HG03565 (cell line): ENCODE results near the gene MAP3K2.
"Not testable (repeated sequence)": the region's sequence is repeated elsewhere in the genome, so short reads cannot be mapped to it uniquely, and the experiment has no call there.

ENCODE experiments used
- ATAC-seq: cut with Tn5 transposase; IDR thresholded peaks from one replicate; pipeline ENCODE4 v1.9.1; 2021; ENCODE audit warnings: mild to moderate bottlenecking, moderate library complexity; ENCODE audit not compliant: unreplicated experiment

The MAP3K2 gene

DNA sequence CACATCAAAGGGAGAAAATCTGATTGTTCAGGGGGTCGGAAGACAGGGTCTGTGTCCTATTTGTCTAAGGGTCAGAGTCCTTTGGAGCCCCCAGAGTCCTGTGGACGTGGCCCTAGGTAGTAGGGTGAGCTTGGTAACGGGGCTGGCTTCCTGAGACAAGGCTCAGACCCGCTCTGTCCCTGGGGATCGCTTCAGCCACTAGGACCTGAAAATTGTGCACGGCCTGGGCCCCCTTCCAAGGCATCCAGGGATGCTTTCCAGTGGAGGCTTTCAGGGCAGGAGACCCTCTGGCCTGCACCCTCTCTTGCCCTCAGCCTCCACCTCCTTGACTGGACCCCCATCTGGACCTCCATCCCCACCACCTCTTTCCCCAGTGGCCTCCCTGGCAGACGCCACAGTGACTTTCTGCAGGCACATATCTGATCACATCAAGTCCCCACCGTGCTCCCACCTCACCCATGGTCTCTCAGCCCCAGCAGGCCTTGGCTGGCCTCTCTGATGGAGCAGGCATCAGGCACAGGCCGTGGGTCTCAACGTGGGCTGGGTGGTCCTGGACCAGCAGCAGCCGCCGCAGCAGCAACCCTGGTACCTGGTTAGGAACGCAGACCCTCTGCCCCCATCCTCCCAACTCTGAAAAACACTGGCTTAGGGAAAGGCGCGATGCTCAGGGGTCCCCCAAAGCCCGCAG is 34.2 kb upstream of the MAP3K2 start:
- ATAC-seq: no peak

- no peak for ATAC-seq
These were observed 33.5 kb upstream of the MAP3K2 start for GRCh38 chr2:127421116-127421800.

DNA sequence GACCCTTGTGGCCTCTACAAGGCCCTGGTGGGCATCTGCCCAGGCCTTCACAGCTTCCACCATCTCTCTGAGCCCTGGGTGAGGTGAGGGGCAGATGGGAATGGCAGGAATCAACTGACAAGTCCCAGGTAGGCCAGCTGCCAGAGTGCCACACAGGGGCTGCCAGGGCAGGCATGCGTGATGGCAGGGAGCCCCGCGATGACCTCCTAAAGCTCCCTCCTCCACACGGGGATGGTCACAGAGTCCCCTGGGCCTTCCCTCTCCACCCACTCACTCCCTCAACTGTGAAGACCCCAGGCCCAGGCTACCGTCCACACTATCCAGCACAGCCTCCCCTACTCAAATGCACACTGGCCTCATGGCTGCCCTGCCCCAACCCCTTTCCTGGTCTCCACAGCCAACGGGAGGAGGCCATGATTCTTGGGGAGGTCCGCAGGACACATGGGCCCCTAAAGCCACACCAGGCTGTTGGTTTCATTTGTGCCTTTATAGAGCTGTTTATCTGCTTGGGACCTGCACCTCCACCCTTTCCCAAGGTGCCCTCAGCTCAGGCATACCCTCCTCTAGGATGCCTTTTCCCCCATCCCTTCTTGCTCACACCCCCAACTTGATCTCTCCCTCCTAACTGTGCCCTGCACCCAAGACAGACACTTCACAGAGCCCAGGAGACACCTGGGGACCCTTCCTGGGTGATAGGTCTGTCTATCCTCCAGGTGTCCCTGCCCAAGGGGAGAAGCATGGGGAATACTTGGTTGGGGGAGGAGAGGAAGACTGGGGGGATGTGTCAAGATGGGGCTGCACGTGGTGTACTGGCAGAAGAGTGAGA is 32.5 kb upstream of the MAP3K2 start:
- no peak for ATAC-seq

DNA sequence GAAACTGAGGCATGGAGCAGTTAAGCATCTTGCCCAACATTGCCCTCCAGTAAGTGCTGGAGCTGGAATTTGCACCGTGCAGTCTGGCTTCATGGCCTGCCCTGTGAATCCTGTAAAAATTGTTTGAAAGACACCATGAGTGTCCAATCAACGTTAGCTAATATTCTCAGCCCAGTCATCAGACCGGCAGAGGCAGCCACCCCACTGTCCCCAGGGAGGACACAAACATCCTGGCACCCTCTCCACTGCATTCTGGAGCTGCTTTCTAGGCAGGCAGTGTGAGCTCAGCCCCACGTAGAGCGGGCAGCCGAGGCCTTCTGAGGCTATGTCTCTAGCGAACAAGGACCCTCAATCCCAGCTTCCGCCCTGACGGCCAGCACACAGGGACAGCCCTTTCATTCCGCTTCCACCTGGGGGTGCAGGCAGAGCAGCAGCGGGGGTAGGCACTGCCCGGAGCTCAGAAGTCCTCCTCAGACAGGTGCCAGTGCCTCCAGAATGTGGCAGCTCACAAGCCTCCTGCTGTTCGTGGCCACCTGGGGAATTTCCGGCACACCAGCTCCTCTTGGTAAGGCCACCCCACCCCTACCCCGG is 31.8 kb upstream of the MAP3K2 start:
- ATAC-seq: no peak

DNA sequence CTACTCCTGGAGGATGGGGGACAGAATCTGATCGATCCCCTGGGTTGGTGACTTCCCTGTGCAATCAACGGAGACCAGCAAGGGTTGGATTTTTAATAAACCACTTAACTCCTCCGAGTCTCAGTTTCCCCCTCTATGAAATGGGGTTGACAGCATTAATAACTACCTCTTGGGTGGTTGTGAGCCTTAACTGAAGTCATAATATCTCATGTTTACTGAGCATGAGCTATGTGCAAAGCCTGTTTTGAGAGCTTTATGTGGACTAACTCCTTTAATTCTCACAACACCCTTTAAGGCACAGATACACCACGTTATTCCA is 31.3 kb upstream of the MAP3K2 start:
- ATAC-seq: no peak

DNA sequence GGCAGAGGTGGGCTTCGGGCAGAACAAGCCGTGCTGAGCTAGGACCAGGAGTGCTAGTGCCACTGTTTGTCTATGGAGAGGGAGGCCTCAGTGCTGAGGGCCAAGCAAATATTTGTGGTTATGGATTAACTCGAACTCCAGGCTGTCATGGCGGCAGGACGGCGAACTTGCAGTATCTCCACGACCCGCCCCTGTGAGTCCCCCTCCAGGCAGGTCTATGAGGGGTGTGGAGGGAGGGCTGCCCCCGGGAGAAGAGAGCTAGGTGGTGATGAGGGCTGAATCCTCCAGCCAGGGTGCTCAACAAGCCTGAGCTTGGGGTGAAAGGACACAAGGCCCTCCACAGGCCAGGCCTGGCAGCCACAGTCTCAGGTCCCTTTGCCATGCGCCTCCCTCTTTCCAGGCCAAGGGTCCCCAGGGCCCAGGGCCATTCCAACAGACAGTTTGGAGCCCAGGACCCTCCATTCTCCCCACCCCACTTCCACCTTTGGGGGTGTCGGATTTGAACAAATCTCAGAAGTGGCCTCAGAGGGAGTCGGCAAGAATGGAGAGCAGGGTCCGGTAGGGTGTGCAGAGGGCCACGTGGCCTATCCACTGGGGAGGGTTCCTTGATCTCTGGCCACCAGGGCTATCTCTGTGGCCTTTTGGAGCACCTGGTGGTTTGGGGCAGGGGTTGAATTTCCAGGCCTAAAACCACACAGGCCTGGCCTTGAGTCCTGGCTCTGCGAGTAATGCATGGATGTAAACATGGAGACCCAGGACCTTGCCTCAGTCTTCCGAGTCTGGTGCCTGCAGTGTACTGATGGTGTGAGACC is 30.7 kb upstream of the MAP3K2 start, which contains the start of gene PROC:
PROC (plus strand) TSS at position 128 of the 812 bp plus-strand sequence. CDS start 1,516 bp downstream, outside the sequence.
- ATAC-seq: no peak

- no peak for ATAC-seq
These were observed 29.6 kb upstream of the MAP3K2 start for GRCh38 chr2:127417406-127417805.

- ATAC-seq: no peak
These were observed 28.8 kb upstream of the MAP3K2 start for GRCh38 chr2:127416506-127417001.

GRCh38 chr2:127415593-127416505 is 28.1 kb upstream of the MAP3K2 start:
- ATAC-seq: peak; percentile 71

- no peak for ATAC-seq
These were observed 27.1 kb upstream of the MAP3K2 start for GRCh38 chr2:127414638-127415592.

DNA sequence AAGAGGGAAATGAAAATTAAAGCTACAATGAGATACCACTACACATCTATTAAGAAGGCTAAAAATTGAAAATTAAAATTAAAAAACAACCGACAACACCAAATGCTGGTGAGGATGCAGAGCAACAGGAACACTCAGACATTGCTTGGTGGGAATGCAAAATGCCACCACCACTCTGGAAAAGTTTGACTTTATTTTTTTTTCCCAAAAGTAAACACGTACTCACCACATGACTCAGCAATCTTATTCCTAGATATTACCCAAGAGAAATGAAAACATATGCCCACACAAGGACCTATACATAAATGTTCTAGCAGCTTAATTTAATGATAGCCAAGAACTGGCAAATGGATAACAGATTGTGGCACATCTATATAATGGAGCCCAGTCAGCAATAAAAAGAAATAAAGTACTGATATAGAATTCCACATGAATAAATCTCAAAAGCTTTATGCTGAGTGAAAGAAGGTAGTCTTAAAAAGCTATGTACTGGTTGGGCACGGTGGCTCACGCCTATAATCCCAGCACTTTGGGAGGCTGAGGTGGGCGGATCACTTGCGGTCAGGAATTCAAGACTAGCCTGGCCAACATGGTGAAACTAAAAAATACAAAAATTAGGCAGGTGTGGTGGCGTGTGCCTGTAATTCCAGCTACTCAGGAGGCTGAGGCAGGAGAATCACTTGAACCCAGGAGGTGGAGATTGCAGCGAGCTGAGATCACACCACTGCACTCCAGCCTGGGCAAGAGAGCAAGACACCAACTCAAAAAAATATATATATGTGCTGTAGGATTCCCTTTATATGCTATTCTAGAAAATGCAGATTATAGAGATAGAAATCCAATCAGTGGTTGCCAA is 26.2 kb upstream of the MAP3K2 start:
- ATAC-seq: no peak

DNA sequence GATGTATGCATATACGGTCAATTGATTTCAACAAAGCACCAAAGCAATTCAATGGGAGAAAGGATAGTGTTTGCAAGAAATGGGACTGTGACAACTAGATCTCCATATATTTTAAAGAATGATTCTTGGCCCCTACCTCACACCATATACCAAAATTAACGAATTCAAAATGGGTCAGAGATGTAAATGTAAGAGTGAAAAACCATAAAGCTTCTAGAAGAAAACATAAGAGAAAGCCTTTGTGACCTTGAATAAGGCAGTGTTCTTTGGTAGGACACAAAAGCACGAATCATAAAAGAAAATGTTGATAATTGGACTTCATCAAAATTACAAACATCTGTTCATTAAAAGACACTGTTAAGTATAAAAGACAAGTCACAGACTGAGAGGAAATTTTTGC is 25.4 kb upstream of the MAP3K2 start:
- ATAC-seq: no peak

GRCh38 chr2:127411653-127412369 is 24.0 kb upstream of the MAP3K2 start:
- ATAC-seq: no peak

DNA sequence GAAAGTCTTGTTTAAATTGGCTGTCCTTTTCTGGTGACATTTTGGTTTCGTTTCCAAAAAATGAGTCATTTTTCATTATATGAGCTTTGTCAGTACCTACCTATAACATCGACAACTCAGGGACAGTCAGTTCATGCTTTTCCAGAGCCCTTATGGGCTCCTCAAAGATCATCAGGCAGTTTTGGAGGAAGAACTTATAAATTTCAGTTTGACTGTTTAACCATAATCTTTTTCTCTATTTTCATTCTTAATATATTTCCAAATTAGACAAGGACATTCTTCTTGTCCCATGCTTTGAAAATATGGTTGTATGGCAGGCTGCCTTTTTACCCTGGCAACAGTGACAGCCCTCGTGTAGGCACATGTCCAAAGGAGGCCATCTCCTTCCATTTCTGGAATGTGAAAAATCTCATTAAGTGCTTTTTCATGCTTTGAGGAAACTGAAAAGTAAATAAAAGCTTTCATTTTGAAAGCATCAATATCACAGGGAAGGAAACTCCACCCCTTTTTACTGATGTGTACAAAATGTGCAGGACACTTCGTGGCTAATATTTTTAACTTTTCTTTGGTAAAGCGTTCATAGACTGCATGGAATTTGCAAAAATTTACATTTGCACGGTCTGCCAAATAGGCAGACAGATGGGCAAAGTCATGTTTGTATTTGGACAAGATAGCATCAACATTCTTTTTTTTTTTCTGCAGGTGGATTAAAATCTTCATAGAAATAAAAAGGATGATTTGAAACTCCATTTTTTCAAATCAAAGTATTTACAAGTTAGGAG is 23.3 kb upstream of the MAP3K2 start:
- ATAC-seq: peak; percentile 55

DNA sequence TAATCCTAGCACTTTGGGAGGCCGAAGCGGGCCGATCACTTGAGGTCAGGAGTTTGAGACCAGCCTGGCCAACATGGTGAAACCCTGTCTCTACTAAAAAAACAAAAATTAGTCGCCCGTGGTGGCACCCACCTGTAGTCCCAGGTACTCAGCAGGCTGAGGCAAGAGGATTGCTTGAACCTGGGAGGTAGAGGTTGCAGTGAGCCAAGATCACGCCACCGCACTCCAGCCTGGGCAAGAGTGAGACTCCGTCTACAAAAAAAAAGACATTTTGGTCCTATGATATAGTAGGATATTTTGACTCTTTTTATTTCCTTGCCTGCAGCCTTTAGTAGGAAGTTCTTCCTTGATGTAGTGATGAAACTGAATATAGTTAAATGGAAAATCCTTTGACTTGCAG is 21.9 kb upstream of the MAP3K2 start:
- not testable (repeated sequence) for ATAC-seq

GRCh38 chr2:127408807-127409099 is 21.0 kb upstream of the MAP3K2 start:
- ATAC-seq: no peak
